GM12878 (cell line): Measurements from ENCODE around the gene LFNG. TPM values are rescaled to one million over a fixed set of nuclear protein-coding genes. Genes with fewer than 3 reads are reported as not detected.
A peak's percentile ranks its signal among the peaks of the same experiment; 100 is the strongest.

Experiments
- ATAC-seq: fragments of 200-7000 bp; cut with Tn5 transposase; 3 replicates; pipeline ENCODE4 v1.9.1; 2020; ENCODE audit warnings: mild to moderate bottlenecking, moderate library complexity
- BruUV-seq: library from RNA; stranded (reverse); fragments of 400-500 nt; replicated peaks from 2 replicates; lab custom pipeline; 2021; lab: Mats Ljungman, UMichigan
- CTCF ChIA-PET: fragments of 300-600 bp; sonication (Branson Sonifier 250); formaldehyde crosslinking; extraction: SDS; loops from one replicate; lab custom pipeline; 2021; ENCODE audit warnings: inconsistent platforms; lab: Yijun Ruan, JAX
- POLR2A ChIA-PET: fragments of 350-600 bp; formaldehyde crosslinking; extraction: SDS; loops from one replicate; lab custom pipeline; 2021; ENCODE audit warnings: inconsistent platforms; lab: Charles Lee
- RAD21 ChIA-PET: fragments of 300-600 bp; sonication (Branson Sonifier 250); formaldehyde crosslinking; loops from one replicate; lab custom pipeline; 2023; ENCODE audit warnings: antibody characterized with exemption; ENCODE audit not compliant: unreplicated experiment; lab: Charles Lee
- SMC1A ChIA-PET: fragments of 300-600 bp; sonication (Branson Sonifier 250); formaldehyde crosslinking; loops from one replicate; lab custom pipeline; 2023; ENCODE audit not compliant: unreplicated experiment, uncharacterized antibody; lab: Charles Lee
- DNase-seq: peaks from one replicate; pipeline ENCODE4 v3.0.0-alpha.2; 2011; ENCODE audit warnings: low read depth, low spot score
- FAIRE-seq: peaks from 3 replicates; lab custom pipeline; 2011; peaks lifted over from hg19 to GRCh38; lab: Jason Lieb, UNC
- H2AFZ ChIP-seq: 2 replicates; pipeline ENCODE4 v1.6.0; 2011; ENCODE audit warnings: low read depth, low read length, control low read depth; ENCODE audit not compliant: control insufficient read depth
- H3K27ac ChIP-seq: 2 replicates; pipeline ENCODE4 v1.5.1; 2011; ENCODE audit warnings: control low read depth; ENCODE audit not compliant: control insufficient read depth, insufficient read depth
- H3K27me3 ChIP-seq, 2 experiments: replicated peaks in 1 of 2; 2 replicates each; pipeline versions ENCODE4 v1.6.0 to v1.6.1; 2011; ENCODE audit warnings: low read length in 1 of 2; ENCODE audit not compliant: control insufficient read depth in 2 of 2, insufficient read depth in 2 of 2
- H3K36me3 ChIP-seq, 2 experiments: 2 replicates each; pipeline ENCODE4 v1.5.1; 2011; ENCODE audit warnings: low read length in 1 of 2; ENCODE audit not compliant: control insufficient read depth in 2 of 2, insufficient read depth in 2 of 2
- H3K4me1 ChIP-seq: 2 replicates; pipeline ENCODE4 v1.6.1; 2011; ENCODE audit warnings: mild to moderate bottlenecking, low read length, moderate library complexity, mixed read lengths; ENCODE audit not compliant: control insufficient read depth, insufficient read depth
- H3K4me2 ChIP-seq: 2 replicates; pipeline ENCODE4 v1.6.0; 2011; ENCODE audit warnings: control low read depth; ENCODE audit not compliant: control insufficient read depth, insufficient read depth
- H3K4me3 ChIP-seq: fragments of 200-600 bp; sonication (generic); 2 replicates; pipeline ENCODE4 v1.5.1; 2016
- H3K79me2 ChIP-seq: 2 replicates; pipeline ENCODE4 v1.6.0; 2011; ENCODE audit warnings: low read length; ENCODE audit not compliant: control insufficient read depth, insufficient read depth
- H3K9ac ChIP-seq: 2 replicates; pipeline ENCODE4 v1.8.0; 2011; ENCODE audit warnings: low read length, control low read depth, mixed read lengths; ENCODE audit not compliant: control insufficient read depth, insufficient read depth
- H3K9me3 ChIP-seq: replicated peaks from 3 replicates; pipeline ENCODE4 v1.5.1; 2011; ENCODE audit warnings: mild to moderate bottlenecking, low read length; ENCODE audit not compliant: control insufficient read depth, insufficient read depth
- H4K20me1 ChIP-seq: 2 replicates; pipeline ENCODE4 v1.6.0; 2011; ENCODE audit not compliant: control insufficient read depth, insufficient read depth
- MEF2B ChIP-seq: fragments of 450-650 bp; IDR thresholded peaks from 2 replicates; pipeline ENCODE4 v1.6.1; 2018; ENCODE audit warnings: mild to moderate bottlenecking, moderate library complexity; ENCODE audit not compliant: partially characterized antibody, poor library complexity, severe bottlenecking
- POLR2A ChIP-seq: IDR thresholded peaks from 2 replicates; pipeline ENCODE4 v1.6.1; 2011; ENCODE audit warnings: low read depth, mild to moderate bottlenecking, low read length
- RBBP5 ChIP-seq: fragments of 200-600 bp; sonication (generic); conservative IDR thresholded peaks from 2 replicates; pipeline ENCODE4 v1.6.1; 2016
- WGBS: methylation state at CpG from one replicate; pipeline ENCODE4 v1.1.6; 2016; ENCODE audit warnings: low lambda C conversion rate; ENCODE audit not compliant: insufficient replicate concordance, insufficient coverage; ENCODE audit errors: missing lambda C conversion rate; 5-methylcytosine and 5-hydroxymethylcytosine counted together
- in situ Hi-C: fragments of 300-500 bp; cut with MboI; formaldehyde crosslinking; loops from 9 replicates; pipeline ENCODE4 v1.14.3; 2018; ENCODE audit warnings: mixed read lengths
- intact Hi-C: fragments of 100-400 bp; cut with micrococcal nuclease; formaldehyde crosslinking; loops from one replicate; pipeline ENCODE4 v1.14.2; 2022; ENCODE audit not compliant: unreplicated experiment
- polyA plus RNA-seq, 11 experiments: library from polyadenylated mRNA; depleted of rRNA in 4 of 11; unstranded in 6 of 11; stranded (reverse) in 5 of 11; fragments of >200 nt; fragmentation: Nextera tagmentation in 4 of 11; fragmentation: Illumina TruSeq in 1 of 11; extraction: Ambion mirVana in 4 of 11; extraction: Trizol in 1 of 11; gene quantifications; 1 replicate in 1 of 11; 2 replicates in 10 of 11; pipeline versions ENCODE4 v1.2.1 to v1.2.3, GENCODE V29; 2011 to 2016; ENCODE audit warnings: inconsistent platforms in 2 of 11, missing spikeins in 2 of 11, low read depth in 1 of 11
- total RNA-seq, 4 experiments: library from RNA; depleted of rRNA in 3 of 4; stranded (reverse); fragments of >200 nt in 3 of 4; fragmentation: Illumina TruSeq in 1 of 4; extraction: Trizol in 1 of 4; gene quantifications; 2 replicates each; pipeline versions ENCODE4 v1.2.1 to v1.2.3, GENCODE V29; 2013 to 2021
- TF ChIP-seq, protein P1 (sequence below): fragments of 450-650 bp; IDR thresholded peaks from 2 replicates; pipeline ENCODE4 v1.6.1; 2016; ENCODE audit warnings: mild to moderate bottlenecking, moderate library complexity, borderline replicate concordance

LFNG gene
- total and polyA plus RNA-seq, 10 of the 15 experiments (the other 5 are each of a cell fraction or from before 2014, with no cell fraction given) = 0.09 to 0.68 (median 0.33) TPM; not detected in 2

DNA sequence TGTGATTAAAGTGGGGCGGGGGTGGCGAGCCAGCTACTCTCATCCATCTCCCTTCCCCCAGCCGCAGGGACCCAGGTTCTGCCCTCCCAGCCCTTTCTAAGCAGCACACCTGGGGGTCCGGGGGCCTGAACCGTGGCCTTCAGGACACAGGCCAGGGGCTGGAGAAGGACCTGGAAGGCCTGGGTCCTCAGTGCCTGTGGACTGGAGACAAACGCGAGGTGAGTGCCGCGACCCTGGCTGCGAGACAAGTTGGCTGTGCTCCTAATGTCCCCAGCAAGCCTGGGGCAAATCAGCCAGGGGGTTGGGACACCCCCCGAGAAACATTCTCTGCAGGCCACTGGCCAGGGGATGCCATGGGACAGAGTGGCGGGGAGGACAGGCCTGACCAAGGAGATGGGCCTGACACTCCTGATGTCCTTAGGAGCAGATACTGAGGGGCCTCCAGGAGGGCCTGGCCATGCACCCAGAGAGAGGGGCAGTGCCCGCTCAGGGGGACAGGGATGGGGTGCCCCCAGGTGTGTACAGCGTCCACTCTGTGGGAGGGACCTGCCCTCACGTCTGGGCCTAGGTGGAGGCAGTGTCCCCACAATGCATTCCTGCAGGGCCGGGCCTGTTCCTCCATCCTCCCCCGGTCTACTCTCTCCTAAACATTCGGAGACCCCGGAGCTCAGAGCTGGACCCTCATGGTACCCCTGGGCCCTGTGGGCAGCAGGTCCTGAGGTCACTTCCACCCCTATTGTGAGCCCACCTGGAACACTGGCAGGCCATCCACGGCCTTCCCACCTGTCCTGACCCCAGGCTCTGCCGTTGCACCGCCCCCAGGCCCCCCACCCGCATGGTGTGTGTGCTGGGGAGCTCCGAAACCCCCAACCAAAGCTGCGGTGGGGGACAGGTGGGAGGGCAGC is 22.7 kb downstream of the LFNG start:
- SMC1A ChIA-PET = no interaction called here
- no peak overlapping the region for H3K27ac ChIP-seq
- DNase-seq (no peak), FAIRE-seq (no peak), ATAC-seq (no peak)
- in situ Hi-C loops = no loop called here
- BruUV-seq = no TSS peak
- no peaks in the 10 kb centered on the region for H3K27me3 ChIP-seq
- CTCF ChIA-PET = no interaction called here
- H2AFZ ChIP-seq = no peak overlapping the region
- H3K4me1 ChIP-seq = no peaks in the 10 kb centered on the region
- 91% methylated on average over 25 of the region's 25 CpGs for WGBS
- RAD21 ChIA-PET = interaction anchor here (1.0 kb wide), 1 partner anchor 17 kb away, joined by 3 read pairs; no protein-coding TSS in a partner anchor
- H3K4me2 ChIP-seq = no peak overlapping the region
- no peaks in the 10 kb centered on the region for H4K20me1 ChIP-seq
- no peaks in the 10 kb centered on the region for H3K79me2 ChIP-seq
- H3K9me3 ChIP-seq = no peaks in the 10 kb centered on the region
- H3K9ac ChIP-seq = no peak overlapping the region
- peaks cover 2 to 32% of the 10 kb centered on the region in 2 experiments; a peak in 3 of 4 replicates for H3K36me3 ChIP-seq
- no peak overlapping the region for H3K4me3 ChIP-seq
- intact Hi-C loops = no loop called here
- POLR2A ChIA-PET = interaction anchor here (0.6 kb wide), 1 partner anchor 75 kb away, joined by 3 read pairs; no protein-coding TSS in a partner anchor
- TF ChIP-seq, protein P1, sequence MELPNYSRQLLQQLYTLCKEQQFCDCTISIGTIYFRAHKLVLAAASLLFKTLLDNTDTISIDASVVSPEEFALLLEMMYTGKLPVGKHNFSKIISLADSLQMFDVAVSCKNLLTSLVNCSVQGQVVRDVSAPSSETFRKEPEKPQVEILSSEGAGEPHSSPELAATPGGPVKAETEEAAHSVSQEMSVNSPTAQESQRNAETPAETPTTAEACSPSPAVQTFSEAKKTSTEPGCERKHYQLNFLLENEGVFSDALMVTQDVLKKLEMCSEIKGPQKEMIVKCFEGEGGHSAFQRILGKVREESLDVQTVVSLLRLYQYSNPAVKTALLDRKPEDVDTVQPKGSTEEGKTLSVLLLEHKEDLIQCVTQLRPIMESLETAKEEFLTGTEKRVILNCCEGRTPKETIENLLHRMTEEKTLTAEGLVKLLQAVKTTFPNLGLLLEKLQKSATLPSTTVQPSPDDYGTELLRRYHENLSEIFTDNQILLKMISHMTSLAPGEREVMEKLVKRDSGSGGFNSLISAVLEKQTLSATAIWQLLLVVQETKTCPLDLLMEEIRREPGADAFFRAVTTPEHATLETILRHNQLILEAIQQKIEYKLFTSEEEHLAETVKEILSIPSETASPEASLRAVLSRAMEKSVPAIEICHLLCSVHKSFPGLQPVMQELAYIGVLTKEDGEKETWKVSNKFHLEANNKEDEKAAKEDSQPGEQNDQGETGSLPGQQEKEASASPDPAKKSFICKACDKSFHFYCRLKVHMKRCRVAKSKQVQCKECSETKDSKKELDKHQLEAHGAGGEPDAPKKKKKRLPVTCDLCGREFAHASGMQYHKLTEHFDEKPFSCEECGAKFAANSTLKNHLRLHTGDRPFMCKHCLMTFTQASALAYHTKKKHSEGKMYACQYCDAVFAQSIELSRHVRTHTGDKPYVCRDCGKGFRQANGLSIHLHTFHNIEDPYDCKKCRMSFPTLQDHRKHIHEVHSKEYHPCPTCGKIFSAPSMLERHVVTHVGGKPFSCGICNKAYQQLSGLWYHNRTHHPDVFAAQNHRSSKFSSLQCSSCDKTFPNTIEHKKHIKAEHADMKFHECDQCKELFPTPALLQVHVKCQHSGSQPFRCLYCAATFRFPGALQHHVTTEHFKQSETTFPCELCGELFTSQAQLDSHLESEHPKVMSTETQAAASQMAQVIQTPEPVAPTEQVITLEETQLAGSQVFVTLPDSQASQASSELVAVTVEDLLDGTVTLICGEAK = no peak
- no peak for TF ChIP-seq RBBP5
- 0 out of 2 replicates have a peak, but pooled peaks have one; percentile 4 for TF ChIP-seq POLR2A
- no peak for TF ChIP-seq MEF2B
